Peyer's patch (tissue), 4 donors: ENCODE measurements around the gene CDC34. TPM values are rescaled to one million over a fixed set of nuclear protein-coding genes. Genes with fewer than 3 reads are reported as not detected.

ENCODE experiments used
- DNase-seq, 3 donors: peaks; one replicate each; pipeline ENCODE4 v3.0.0-alpha.2; 2017 to 2019
- H3K27ac ChIP-seq, 4 donors: fragments of 200-600 bp; sonication (generic); one replicate each; pipeline ENCODE4 v1.5.1; 2016 to 2019
- H3K27me3 ChIP-seq, 2 donors: fragments of 200-600 bp; sonication (generic); one replicate each; pipeline ENCODE4 v1.5.1; 2019
- H3K36me3 ChIP-seq, 3 donors: fragments of 200-600 bp; sonication (generic); one replicate each; pipeline ENCODE4 v1.5.1; 2016 to 2019
- H3K4me1 ChIP-seq, 4 donors: fragments of 200-600 bp; sonication (generic); one replicate each; pipeline ENCODE4 v1.5.1; 2016 to 2019
- H3K4me3 ChIP-seq, 4 donors: fragments of 200-600 bp; sonication (generic); 1 replicate in 3 of 4; 2 replicates in 1 of 4; pipeline ENCODE4 v1.5.1; 2016 to 2019; ENCODE audit warnings: mild to moderate bottlenecking in 1 of 4
- H3K9me3 ChIP-seq, 4 donors: fragments of 200-600 bp; sonication (generic); one replicate each; pipeline ENCODE4 v1.5.1; 2016 to 2019; ENCODE audit warnings: mild to moderate bottlenecking in 1 of 4
- CTCF ChIP-seq, 6 experiments: fragments of 450-650 bp in 4 of 6; fragments of 200-600 bp in 2 of 6; sonication (generic) in 1 of 6; IDR thresholded peaks; one replicate each; pipeline ENCODE4 v1.5.1; 2017 to 2019; ENCODE audit warnings: antibody characterized with exemption in 6 of 6, mild to moderate bottlenecking in 3 of 6, moderate library complexity in 1 of 6
- POLR2A ChIP-seq, 2 donors: fragments of 450-650 bp; IDR thresholded peaks; one replicate each; pipeline ENCODE4 v1.5.1; 2017; ENCODE audit warnings: antibody characterized with exemption in 2 of 2, mild to moderate bottlenecking in 2 of 2, moderate library complexity in 2 of 2
- total RNA-seq, 4 donors: library from RNA; depleted of rRNA; stranded (reverse); fragments of >200 nt; gene quantifications; one replicate each; pipeline ENCODE4 v1.1.0, GENCODE V29; 2016

Gene CDC34
- total RNA-seq, 4 donors from 2014 or later = 65.6 to 91.1 (median 75.2) TPM

- Histone ChIP-seq H3K36me3 (no peaks in the 10 kb centered on the region), H3K9me3 (no peaks in the 10 kb centered on the region), H3K27me3 (no peaks in the 10 kb centered on the region), H3K27ac (no peak overlapping the region), H3K4me3 (no peak overlapping the region), H3K4me1 (no peaks in the 10 kb centered on the region)
- no peak for DNase-seq
- TF ChIP-seq CTCF (IDR thresholded peaks at IDR 0.05) = no peak
- TF ChIP-seq POLR2A (IDR thresholded peaks at IDR 0.05) = no peak
These were observed 8.8 kb upstream of the CDC34 start for GRCh38 chr19:522726-523125.

GRCh38 chr19:524062-524674, 7.4 kb upstream of the CDC34 start:
- TF ChIP-seq POLR2A (IDR thresholded peaks at IDR 0.05) (no peak), CTCF (IDR thresholded peaks at IDR 0.05) (no peak)
- Histone ChIP-seq H3K36me3 (no peaks in the 10 kb centered on the region), H3K27me3 (no peaks in the 10 kb centered on the region), H3K27ac (no peak overlapping the region), H3K4me3 (no peak overlapping the region), H3K9me3 (no peaks in the 10 kb centered on the region), H3K4me1 (no peaks in the 10 kb centered on the region)
- no peak for DNase-seq

- Histone ChIP-seq H3K36me3 (no peaks in the 10 kb centered on the region), H3K27ac (no peak overlapping the region), H3K9me3 (no peaks in the 10 kb centered on the region), H3K4me1 (no peaks in the 10 kb centered on the region), H3K27me3 (no peaks in the 10 kb centered on the region), H3K4me3 (no peak overlapping the region)
- TF ChIP-seq CTCF (IDR thresholded peaks at IDR 0.05) = no peak
- no peak for TF ChIP-seq POLR2A (IDR thresholded peaks at IDR 0.05)
- no peak for DNase-seq
These were observed 6.5 kb upstream of the CDC34 start for GRCh38 chr19:525029-525428.

GRCh38 chr19:525857-526419, 5.6 kb upstream of the CDC34 start:
- Histone ChIP-seq H3K9me3 (no peaks in the 10 kb centered on the region), H3K27ac (no peak overlapping the region), H3K27me3 (no peaks in the 10 kb centered on the region), H3K4me1 (peaks cover 0 to 6% (median 2%) of the 10 kb centered on the region in 4 donors), H3K36me3 (no peaks in the 10 kb centered on the region), H3K4me3 (no peak overlapping the region)
- TF ChIP-seq POLR2A (IDR thresholded peaks at IDR 0.05) (no peak), CTCF (IDR thresholded peaks at IDR 0.05) (no peak)
- DNase-seq = no peak

GRCh38 chr19:530134-531008, 1.2 kb upstream of the CDC34 start:
- no peaks in the 10 kb centered on the region for H3K9me3 ChIP-seq
- H3K4me1 ChIP-seq = peaks cover 4 to 22% (median 17%) of the 10 kb centered on the region in 4 donors
- TF ChIP-seq POLR2A (IDR thresholded peaks at IDR 0.05) (no peak), CTCF (IDR thresholded peaks at IDR 0.05) (no peak)
- H3K4me3 ChIP-seq = peak overlapping the region; percentile 84 to 100 (median 98)
- peaks cover 0 to 2% (median 0%) of the 10 kb centered on the region in 3 donors for H3K36me3 ChIP-seq
- H3K27ac ChIP-seq = peak overlapping the region; percentile 95 to 98 (median 97)
- DNase-seq = peak in 1 of 3 donors; percentile 55
- H3K27me3 ChIP-seq = no peaks in the 10 kb centered on the region
